Measurements from ENCODE around the gene MEIS1.

MEIS1 gene

GRCh38 chr2:66587216-66587615 is 152.3 kb downstream of the MEIS1 start:
- DNase-seq: no peak

GRCh38 chr2:66594001-66594400 is 159.1 kb downstream of the MEIS1 start:
- no peak for DNase-seq

- DNase-seq: no peak
Measured at GRCh38 chr2:66595556-66595955, 160.6 kb downstream of the MEIS1 start.

- no peak for DNase-seq
Measured at GRCh38 chr2:66596256-66596655, 161.3 kb downstream of the MEIS1 start.

GRCh38 chr2:66601624-66602023 is 166.7 kb downstream of the MEIS1 start:
- no peak for DNase-seq

GRCh38 chr2:66602341-66602740 is 167.4 kb downstream of the MEIS1 start:
- DNase-seq: no peak

GRCh38 chr2:66604326-66604725 is 169.4 kb downstream of the MEIS1 start:
- no peak for DNase-seq

GRCh38 chr2:66604976-66605375 is 170.1 kb downstream of the MEIS1 start:
- DNase-seq: no peak

- no peak for DNase-seq
Measured at GRCh38 chr2:66607152-66607551, 172.2 kb downstream of the MEIS1 start.
